ENCODE measurements around the gene KLC3.
"Not testable (repeated sequence)": the region's sequence is repeated elsewhere in the genome, so short reads cannot be mapped to it uniquely, and the experiment has no call there.

The KLC3 gene

GRCh38 chr19:45320997-45321775 lies 19.4 kb upstream of the KLC3 start:
- DNase-seq (ENCODE audit: low read depth), result no peak

GRCh38 chr19:45321848-45322247 lies 18.7 kb upstream of the KLC3 start:
- DNase-seq (ENCODE audit: low read depth), result no peak

GRCh38 chr19:45322311-45322710 lies 18.2 kb upstream of the KLC3 start:
- no peak for DNase-seq (ENCODE audit: low read depth)

- no peak for DNase-seq (ENCODE audit: low read depth)
Observed at GRCh38 chr19:45322744-45323281, 17.7 kb upstream of the KLC3 start, which contains the start of gene CKM. Gene CKM, minus strand, starts transcription at chr19:45322875. Its CDS starts 3,162 bp downstream, at chr19:45319713.

- no peak for DNase-seq (ENCODE audit: low read depth)
Observed at GRCh38 chr19:45323671-45324081, 16.9 kb upstream of the KLC3 start.

- DNase-seq (ENCODE audit: low read depth), result no peak
Observed at GRCh38 chr19:45324349-45324907, 16.1 kb upstream of the KLC3 start.

GRCh38 chr19:45327404-45328143 lies 13.0 kb upstream of the KLC3 start:
- DNase-seq (ENCODE audit: low read depth), result no peak

- no peak for DNase-seq (ENCODE audit: low read depth)
Observed at GRCh38 chr19:45331411-45331810, 9.1 kb upstream of the KLC3 start.

- DNase-seq (ENCODE audit: low read depth), result no peak
Observed at GRCh38 chr19:45333609-45334303, 6.8 kb upstream of the KLC3 start.

GRCh38 chr19:45334881-45335280 lies 5.7 kb upstream of the KLC3 start:
- not testable (repeated sequence) for DNase-seq (ENCODE audit: low read depth)

- no peak for DNase-seq (ENCODE audit: low read depth)
Observed at GRCh38 chr19:45336696-45337251, 3.8 kb upstream of the KLC3 start.

- no peak for DNase-seq (ENCODE audit: low read depth)
Observed at GRCh38 chr19:45339629-45340028, 921 bp upstream of the KLC3 start.

- DNase-seq (ENCODE audit: low read depth), result no peak
Observed at GRCh38 chr19:45340899-45341453, 426 bp downstream of the KLC3 start.

GRCh38 chr19:45342911-45343310 lies 2.4 kb downstream of the KLC3 start:
- DNase-seq (ENCODE audit: low read depth), result no peak

- DNase-seq (ENCODE audit: low read depth), result no peak
Observed at GRCh38 chr19:45344621-45345505, 4.3 kb downstream of the KLC3 start.

GRCh38 chr19:45345506-45345860 lies 4.9 kb downstream of the KLC3 start:
- DNase-seq (ENCODE audit: low read depth), result no peak

- DNase-seq (ENCODE audit: low read depth), result no peak
Observed at GRCh38 chr19:45346449-45346848, 5.9 kb downstream of the KLC3 start.

GRCh38 chr19:45347570-45348366 lies 7.2 kb downstream of the KLC3 start:
- no peak for DNase-seq (ENCODE audit: low read depth)

- no peak for DNase-seq (ENCODE audit: low read depth)
Observed at GRCh38 chr19:45348367-45349125, 8.0 kb downstream of the KLC3 start.
